ENCODE data around the gene NTPCR.

DNA sequence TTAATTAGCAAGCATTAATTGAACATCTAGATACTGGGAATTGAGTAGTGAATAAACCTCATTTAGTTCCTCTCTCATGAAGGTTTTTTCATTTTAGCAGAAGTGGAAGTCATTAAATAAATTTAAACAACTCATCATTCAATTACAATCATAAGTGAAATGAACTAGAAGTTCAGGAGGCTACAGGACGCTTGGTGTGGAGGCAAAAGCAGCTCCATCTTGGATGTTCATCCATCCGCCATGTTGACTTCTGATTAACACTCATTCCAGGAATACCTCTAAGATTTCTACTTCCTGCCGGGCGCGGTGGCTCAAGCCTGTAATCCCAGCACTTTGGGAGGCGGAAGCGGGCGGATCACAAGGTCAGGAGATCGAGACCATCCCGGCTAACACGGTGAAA, 11.5 kb upstream of the NTPCR start:
- TF ChIP-seq, protein P1, sequence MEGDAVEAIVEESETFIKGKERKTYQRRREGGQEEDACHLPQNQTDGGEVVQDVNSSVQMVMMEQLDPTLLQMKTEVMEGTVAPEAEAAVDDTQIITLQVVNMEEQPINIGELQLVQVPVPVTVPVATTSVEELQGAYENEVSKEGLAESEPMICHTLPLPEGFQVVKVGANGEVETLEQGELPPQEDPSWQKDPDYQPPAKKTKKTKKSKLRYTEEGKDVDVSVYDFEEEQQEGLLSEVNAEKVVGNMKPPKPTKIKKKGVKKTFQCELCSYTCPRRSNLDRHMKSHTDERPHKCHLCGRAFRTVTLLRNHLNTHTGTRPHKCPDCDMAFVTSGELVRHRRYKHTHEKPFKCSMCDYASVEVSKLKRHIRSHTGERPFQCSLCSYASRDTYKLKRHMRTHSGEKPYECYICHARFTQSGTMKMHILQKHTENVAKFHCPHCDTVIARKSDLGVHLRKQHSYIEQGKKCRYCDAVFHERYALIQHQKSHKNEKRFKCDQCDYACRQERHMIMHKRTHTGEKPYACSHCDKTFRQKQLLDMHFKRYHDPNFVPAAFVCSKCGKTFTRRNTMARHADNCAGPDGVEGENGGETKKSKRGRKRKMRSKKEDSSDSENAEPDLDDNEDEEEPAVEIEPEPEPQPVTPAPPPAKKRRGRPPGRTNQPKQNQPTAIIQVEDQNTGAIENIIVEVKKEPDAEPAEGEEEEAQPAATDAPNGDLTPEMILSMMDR (IDR thresholded peaks at IDR 0.05; ENCODE audit: insufficient read depth, low read depth, low read length) = no peak
- no peak for TF ChIP-seq EZH2 (IDR thresholded peaks at IDR 0.05; ENCODE audit: insufficient read depth, low read length)
